Germinal center (tissue), 1 donor: ENCODE data around the gene GABARAPL1.
"Not testable (repeated sequence)": the region's sequence is repeated elsewhere in the genome, so short reads cannot be mapped to it uniquely, and the experiment has no call there.

Experiments used
- DNase-seq: peaks from one replicate; pipeline ENCODE4 v3.0.0; 2012; ENCODE audit warnings: mixed read lengths, low spot score

GABARAPL1 gene

GRCh38 chr12:10197879-10198278 is 14.8 kb upstream of the GABARAPL1 start:
- no peak for DNase-seq

- DNase-seq: not testable (repeated sequence)
Measured at GRCh38 chr12:10204495-10204894, 8.2 kb upstream of the GABARAPL1 start.

DNA sequence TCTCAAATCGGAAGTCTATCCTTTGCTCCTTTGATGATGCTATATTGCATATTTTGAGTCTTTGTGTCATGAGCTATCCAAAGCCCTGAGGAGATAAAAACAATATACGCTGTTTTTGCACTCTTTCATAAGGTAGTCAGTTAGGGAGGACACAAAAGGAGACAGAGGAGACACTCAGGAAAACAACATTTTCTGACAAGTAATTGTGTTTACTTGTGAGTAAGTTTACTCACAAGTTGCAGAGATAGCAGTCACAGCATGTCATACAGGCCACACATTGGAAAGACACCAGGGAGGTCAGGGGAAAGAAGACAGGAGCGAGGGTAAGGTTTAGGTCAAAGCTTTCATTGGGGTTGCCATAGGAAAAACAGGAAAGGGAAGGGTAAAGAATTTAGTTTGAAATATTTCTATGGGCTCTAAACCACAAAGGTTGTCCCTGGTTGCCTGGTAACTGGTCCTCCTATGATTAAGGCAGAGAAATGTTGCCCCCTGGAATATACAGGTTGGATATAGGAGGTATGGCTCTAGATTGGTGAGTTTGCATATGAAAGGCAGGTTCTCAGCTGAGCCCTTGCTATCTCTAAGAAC is 7.4 kb upstream of the GABARAPL1 start:
- no peak for DNase-seq

- DNase-seq: no peak
Measured at GRCh38 chr12:10207136-10207535, 5.5 kb upstream of the GABARAPL1 start.

GRCh38 chr12:10210225-10210624 is 2.5 kb upstream of the GABARAPL1 start:
- DNase-seq: no peak

GRCh38 chr12:10211101-10211939 is 1.4 kb upstream of the GABARAPL1 start:
- DNase-seq: no peak

DNA sequence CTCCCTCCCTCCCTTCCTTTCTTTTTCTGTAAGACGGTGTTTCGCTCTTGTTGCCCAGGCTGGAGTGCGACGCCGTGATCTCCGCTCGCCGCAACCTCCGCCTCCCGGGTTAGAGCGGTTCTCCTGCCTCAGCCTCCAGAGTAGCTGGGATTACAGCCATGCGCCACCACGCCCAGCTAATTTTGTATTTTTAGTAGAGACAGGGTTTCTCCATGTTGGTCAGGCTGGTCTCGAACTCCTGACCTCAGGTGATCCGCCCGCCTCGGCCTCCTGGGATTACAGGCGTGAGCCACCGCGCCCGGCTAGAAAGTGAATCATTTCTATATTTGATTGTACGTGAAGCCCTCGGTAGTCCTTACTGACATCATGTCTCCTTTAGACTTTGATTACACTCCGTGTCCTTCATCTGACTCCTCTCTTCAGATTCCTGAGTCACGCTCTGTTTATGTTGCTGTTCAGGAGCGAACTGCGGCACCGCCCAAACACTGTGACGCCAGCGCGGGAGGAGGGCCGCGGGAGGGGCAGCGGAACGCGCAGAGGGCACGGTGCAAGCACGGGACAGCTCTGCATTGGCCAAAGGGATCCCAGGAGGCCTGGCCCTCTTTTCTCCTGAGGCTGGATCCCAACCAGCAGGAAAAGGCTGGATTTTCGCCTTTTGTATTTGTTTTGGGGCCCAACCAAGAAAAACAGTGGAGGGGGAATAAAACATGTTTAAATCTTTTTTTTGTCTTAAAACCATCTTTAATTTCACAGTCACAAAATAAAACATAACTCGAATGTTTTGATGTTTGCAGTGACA is 538 bp upstream of the GABARAPL1 start:
- peak; percentile 55 for DNase-seq

- DNase-seq: peak; percentile 38
Measured at GRCh38 chr12:10213168-10214135, 775 bp downstream of the GABARAPL1 start.

DNA sequence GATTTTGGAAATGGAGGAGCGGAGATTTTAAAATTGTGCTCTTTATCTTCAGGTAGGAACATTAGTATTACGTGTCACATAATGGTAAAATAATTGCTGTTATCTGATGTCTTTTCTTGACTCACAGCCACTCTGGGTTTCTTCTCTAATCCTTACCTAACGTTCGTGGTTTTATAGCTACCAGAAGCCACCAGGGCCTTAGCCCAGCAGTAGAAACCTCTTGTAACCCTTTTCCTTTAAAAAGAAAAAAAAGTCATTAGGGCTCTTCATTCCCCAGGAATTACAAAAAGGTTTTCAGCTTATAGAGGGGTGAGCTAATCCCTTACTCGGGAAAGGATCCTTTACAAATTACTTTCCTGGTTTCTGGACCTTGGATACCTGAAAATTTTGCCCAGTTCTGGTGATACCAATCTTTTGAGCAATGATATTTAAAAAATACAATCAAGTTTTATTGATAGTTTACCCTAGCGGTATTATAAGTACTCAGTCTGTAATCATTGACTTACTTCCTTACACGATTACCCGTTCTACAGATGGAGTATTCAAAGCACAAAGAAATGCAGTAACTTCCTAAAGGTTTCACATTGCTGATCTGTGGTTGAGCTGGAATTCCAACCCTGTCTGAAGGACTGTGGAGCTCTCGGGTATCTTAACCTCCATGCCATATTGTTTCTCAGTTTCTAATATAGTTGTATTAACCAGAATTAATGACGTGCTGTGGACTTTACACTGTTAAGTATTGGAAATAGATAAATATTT is 1.6 kb downstream of the GABARAPL1 start:
- DNase-seq: no peak

- no peak for DNase-seq
Measured at GRCh38 chr12:10214895-10215267, 2.2 kb downstream of the GABARAPL1 start.

GRCh38 chr12:10215436-10215835 is 2.8 kb downstream of the GABARAPL1 start:
- DNase-seq: no peak

DNA sequence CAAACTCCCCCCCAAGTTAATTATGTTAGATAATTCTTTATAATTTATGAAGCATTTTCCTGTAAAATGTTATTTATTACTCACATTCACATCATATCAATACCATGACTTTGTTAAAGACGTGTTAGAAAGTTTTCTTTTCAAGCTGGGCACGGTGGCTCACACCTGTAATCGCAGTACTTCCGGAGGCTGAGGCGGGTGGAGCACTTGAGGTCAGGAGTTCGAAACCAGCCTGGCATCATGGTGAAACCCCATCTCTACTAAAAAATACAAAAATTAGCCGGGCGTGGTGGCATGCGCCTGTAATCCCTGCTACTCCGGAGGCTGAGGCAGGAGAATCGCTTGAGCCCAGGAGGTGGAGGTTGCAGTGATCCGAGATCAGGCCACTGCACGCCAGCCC is 3.3 kb downstream of the GABARAPL1 start:
- DNase-seq: not testable (repeated sequence)

GRCh38 chr12:10218021-10218420 is 5.3 kb downstream of the GABARAPL1 start:
- no peak for DNase-seq

- no peak for DNase-seq
Measured at GRCh38 chr12:10220398-10221077, 7.9 kb downstream of the GABARAPL1 start.

- no peak for DNase-seq
Measured at GRCh38 chr12:10221846-10222245, 9.2 kb downstream of the GABARAPL1 start.

GRCh38 chr12:10223208-10223607 is 10.5 kb downstream of the GABARAPL1 start:
- DNase-seq: no peak

DNA sequence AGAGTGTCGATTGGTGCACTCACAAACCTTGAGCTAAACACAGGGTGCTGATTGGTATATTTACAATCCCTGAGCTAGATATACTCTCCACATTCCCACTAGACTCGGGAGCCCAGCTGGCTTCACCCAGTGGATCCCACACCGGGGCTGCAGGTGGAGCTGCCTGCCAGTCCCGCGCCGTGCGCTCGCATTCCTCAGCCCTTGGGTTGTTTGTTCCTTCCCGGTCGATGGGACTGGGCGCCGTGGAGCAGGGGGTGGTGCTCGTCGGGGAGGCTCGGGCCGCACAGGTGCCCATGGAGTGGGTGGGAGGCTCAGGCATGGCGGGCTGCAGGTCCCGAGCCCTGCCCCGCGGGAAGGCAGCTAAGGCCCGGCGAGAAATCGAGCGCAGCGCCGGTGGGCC is 12.7 kb downstream of the GABARAPL1 start:
- not testable (repeated sequence) for DNase-seq

DNA sequence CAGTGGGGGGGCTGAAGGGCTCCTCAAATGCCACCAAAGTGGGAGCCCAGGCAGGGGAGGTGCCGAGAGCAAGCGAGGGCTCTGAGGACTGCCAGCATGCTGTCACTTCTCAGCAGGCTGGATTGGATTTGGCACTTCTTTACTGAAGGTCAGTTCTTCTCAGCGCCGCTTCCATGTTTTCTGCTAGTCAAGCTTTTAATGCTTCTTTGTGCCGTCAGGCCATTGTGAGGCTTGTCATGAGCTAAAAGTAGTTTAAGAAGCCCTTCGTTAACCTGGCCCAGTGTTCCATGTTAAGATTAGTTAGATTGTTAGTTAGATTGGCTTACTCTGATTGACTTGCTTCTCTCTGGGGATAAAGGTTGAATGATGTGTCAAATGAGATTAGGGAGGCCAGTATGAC is 13.4 kb downstream of the GABARAPL1 start:
- DNase-seq: no peak

DNA sequence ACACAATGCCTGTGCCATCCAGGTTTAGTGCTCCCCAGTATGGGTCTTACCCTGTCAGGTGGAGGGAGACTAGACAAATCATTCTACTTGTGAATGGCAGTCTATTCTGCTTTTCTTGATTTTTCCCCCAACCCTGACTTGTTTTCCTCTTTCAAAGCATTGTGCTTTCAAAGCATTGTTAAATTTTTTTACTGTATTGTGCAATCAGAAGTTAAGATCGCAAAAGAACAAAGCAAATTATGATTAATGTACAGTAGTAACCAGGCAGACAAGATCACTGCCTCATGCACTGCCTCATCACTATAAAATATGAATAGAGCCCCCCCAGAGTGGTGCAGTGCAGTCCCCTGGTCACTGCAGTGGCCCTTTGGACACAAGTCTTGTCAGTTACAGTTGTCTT is 14.1 kb downstream of the GABARAPL1 start:
- DNase-seq: no peak

- peak; percentile 37 for DNase-seq
Measured at GRCh38 chr12:10227648-10228047, 15.0 kb downstream of the GABARAPL1 start.
